Neural crest cell (in vitro differentiated cells): Measurements from ENCODE around the gene PDK2. TPM values are rescaled to one million over a fixed set of nuclear protein-coding genes. Genes with fewer than 3 reads are reported as not detected.
A peak's percentile ranks its signal among the peaks of the same experiment; 100 is the strongest.

Experiments used
- DNase-seq: peaks from one replicate; pipeline ENCODE4 v3.0.0; 2021; ENCODE audit warnings: low read depth, mixed read lengths, low spot score
- H3K27ac Mint-ChIP-seq: one replicate; pipeline ENCODE4 v1.8.0; 2021; ENCODE audit warnings: mild to moderate bottlenecking, mixed read lengths; ENCODE audit not compliant: unreplicated experiment
- H3K27me3 Mint-ChIP-seq: 2 replicates; pipeline ENCODE4 v1.8.0; 2021; ENCODE audit warnings: low read depth, mild to moderate bottlenecking, mixed read lengths
- H3K36me3 Mint-ChIP-seq: 2 replicates; pipeline ENCODE4 v1.8.0; 2021; ENCODE audit warnings: low read depth, mild to moderate bottlenecking, mixed read lengths
- H3K4me1 Mint-ChIP-seq: 2 replicates; pipeline ENCODE4 v1.8.0; 2021; ENCODE audit warnings: mixed read lengths
- H3K4me3 Mint-ChIP-seq: one replicate; pipeline ENCODE4 v1.8.0; 2021; ENCODE audit warnings: mild to moderate bottlenecking, mixed read lengths
- H3K9me3 Mint-ChIP-seq: 2 replicates; pipeline ENCODE4 v1.8.0; 2021; ENCODE audit warnings: mixed read lengths
- CTCF ChIP-seq: fragments of 200-600 bp; sonication (generic); conservative IDR thresholded peaks from 2 replicates; pipeline ENCODE4 v1.5.0; 2021; ENCODE audit warnings: antibody characterized with exemption, mild to moderate bottlenecking
- total RNA-seq: library from RNA; stranded (reverse); gene quantifications from 2 replicates; pipeline ENCODE4 v1.2.1, GENCODE V29; 2021

PDK2 gene
- total RNA-seq, 1 donor from 2014 or later, result 21.6 TPM

- H3K27me3 Mint-ChIP-seq, result peaks cover 12% of the 10 kb centered on the region
- H3K4me3 Mint-ChIP-seq, result peak overlapping the region; percentile 61
- no peaks in the 10 kb centered on the region for H3K36me3 Mint-ChIP-seq
- H3K4me1 Mint-ChIP-seq, result peaks cover 35% of the 10 kb centered on the region
- DNase-seq, result peak; percentile 36
- peak overlapping the region; percentile 4 for H3K27ac Mint-ChIP-seq
- no peaks in the 10 kb centered on the region for H3K9me3 Mint-ChIP-seq
- peak; percentile 63 for TF ChIP-seq CTCF
Measured at GRCh38 chr17:50114849-50115357, 19.8 kb downstream of the PDK2 start.

DNA sequence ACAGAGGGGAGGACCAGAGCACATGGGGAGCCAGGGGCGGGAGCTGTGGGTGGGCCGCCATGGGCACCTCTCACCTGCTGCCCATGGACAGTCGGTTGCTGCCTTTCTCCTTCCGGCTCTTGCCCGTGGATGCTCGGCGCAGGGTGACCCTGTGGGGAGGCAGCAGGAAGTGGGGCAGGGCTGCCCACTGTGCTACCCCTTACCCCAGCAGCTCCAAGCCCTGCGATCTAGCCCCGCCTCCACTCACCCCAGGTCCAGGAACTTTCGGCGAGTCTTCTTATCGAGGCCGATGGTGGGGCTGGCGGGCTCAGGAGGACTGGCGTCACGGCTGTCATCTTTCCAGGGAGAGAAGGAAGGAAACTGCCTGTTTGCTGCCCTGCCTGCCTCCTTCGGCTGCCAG, 20.6 kb downstream of the PDK2 start:
- Mint-ChIP-seq H3K27me3 (peaks cover 12% of the 10 kb centered on the region), H3K4me1 (peaks cover 42% of the 10 kb centered on the region), H3K4me3 (no peak overlapping the region), H3K27ac (no peak overlapping the region), H3K36me3 (no peaks in the 10 kb centered on the region), H3K9me3 (no peaks in the 10 kb centered on the region)
- no peak for DNase-seq
- no peak for TF ChIP-seq CTCF

GRCh38 chr17:50117202-50118051, 22.3 kb downstream of the PDK2 start:
- H3K36me3 Mint-ChIP-seq, result no peaks in the 10 kb centered on the region
- H3K9me3 Mint-ChIP-seq, result no peaks in the 10 kb centered on the region
- no peak overlapping the region for H3K4me3 Mint-ChIP-seq
- peaks cover 12% of the 10 kb centered on the region for H3K27me3 Mint-ChIP-seq
- peak; percentile 75 for TF ChIP-seq CTCF
- peaks cover 42% of the 10 kb centered on the region for H3K4me1 Mint-ChIP-seq
- peak; percentile 64 for DNase-seq
- H3K27ac Mint-ChIP-seq, result no peak overlapping the region

GRCh38 chr17:50118076-50118827, 23.1 kb downstream of the PDK2 start:
- no peaks in the 10 kb centered on the region for H3K36me3 Mint-ChIP-seq
- TF ChIP-seq CTCF, result no peak
- no peaks in the 10 kb centered on the region for H3K9me3 Mint-ChIP-seq
- H3K4me3 Mint-ChIP-seq, result peak overlapping the region; percentile 4
- peaks cover 47% of the 10 kb centered on the region for H3K4me1 Mint-ChIP-seq
- no peak for DNase-seq
- no peak overlapping the region for H3K27ac Mint-ChIP-seq
- H3K27me3 Mint-ChIP-seq, result peaks cover 12% of the 10 kb centered on the region

DNA sequence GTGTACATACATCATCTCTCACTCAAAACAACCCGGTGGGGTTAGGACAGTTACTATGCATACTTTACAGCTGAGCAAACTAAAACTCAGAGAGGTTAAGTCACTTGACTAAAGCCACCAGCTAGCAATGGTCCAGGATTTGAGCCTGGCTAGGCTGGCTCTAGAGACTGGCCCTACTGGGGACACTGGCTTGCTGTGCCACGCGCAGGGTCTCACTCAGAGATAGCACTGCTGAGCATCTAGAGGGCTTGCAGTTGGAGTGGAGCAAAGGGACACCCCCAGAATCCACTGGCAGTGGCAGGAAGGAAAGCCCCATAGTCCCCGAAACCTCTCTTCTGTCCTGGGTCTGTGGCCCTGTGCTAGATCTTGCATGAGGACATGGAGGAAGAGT, 23.7 kb downstream of the PDK2 start:
- no peak overlapping the region for H3K27ac Mint-ChIP-seq
- H3K27me3 Mint-ChIP-seq, result peaks cover 12% of the 10 kb centered on the region
- peak overlapping the region; percentile 4 for H3K4me3 Mint-ChIP-seq
- peaks cover 48% of the 10 kb centered on the region for H3K4me1 Mint-ChIP-seq
- H3K36me3 Mint-ChIP-seq, result no peaks in the 10 kb centered on the region
- H3K9me3 Mint-ChIP-seq, result no peaks in the 10 kb centered on the region
- TF ChIP-seq CTCF, result no peak
- DNase-seq, result no peak
